Stromal cell of bone marrow (primary cell): ENCODE results near the gene KRTAP10-12.
"Not testable (repeated sequence)": the region's sequence is repeated elsewhere in the genome, so short reads cannot be mapped to it uniquely, and the experiment has no call there.

Experiments
- DNase-seq: peaks from one replicate; pipeline ENCODE4 v3.0.0-alpha.2; 2012; ENCODE audit warnings: low read depth

KRTAP10-12 gene

GRCh38 chr21:44670642-44671432 lies 26.1 kb upstream of the KRTAP10-12 start:
- DNase-seq: no peak

DNA sequence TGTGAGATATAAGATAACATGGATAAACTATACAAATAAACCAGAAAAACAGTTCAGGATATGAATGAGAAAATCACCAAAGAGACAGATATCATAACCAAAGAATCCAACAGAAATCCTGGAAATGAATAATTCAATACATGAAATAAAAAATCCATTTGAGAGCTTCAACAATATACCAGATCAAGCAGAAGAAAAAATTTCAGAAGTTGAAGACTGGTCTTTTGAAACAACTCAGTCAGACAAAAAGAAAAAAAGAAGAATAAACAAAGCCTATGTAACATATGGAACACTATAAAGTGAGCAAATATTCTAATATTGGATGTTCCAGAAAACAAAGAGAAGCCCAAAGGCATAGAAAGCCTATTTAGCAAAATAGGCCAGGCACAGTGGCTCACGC lies 25.1 kb upstream of the KRTAP10-12 start:
- DNase-seq: no peak

DNA sequence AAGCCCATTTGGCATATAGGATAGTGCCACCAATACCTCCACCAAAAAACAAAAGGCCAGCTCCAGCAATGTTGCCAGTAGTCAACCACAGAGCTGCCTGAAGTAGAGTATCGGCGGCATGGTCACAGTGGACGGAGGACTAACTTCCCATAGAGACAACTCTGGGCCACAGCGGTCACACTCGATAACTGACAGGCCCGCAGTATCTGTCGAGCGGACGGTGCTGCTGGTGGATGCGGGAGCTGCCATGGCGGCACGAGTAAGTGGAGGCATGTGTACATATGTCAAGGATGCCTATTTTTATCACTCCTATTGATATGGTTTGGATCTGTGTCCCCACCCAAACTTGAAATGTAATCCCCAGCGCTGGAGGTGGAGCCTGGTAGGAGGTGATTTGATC lies 19.1 kb upstream of the KRTAP10-12 start:
- DNase-seq: no peak

GRCh38 chr21:44681152-44681551 lies 15.8 kb upstream of the KRTAP10-12 start:
- no peak for DNase-seq

- DNase-seq: no peak
Measured at GRCh38 chr21:44681861-44682579, 15.0 kb upstream of the KRTAP10-12 start, which contains the start of gene KRTAP12-1. TSS of gene KRTAP12-1 (minus strand) at chr21:44682163. CDS start at chr21:44682123, 40 bp downstream.

GRCh38 chr21:44682580-44683151 lies 14.3 kb upstream of the KRTAP10-12 start:
- no peak for DNase-seq

- no peak for DNase-seq
Measured at GRCh38 chr21:44684077-44684476, 12.9 kb upstream of the KRTAP10-12 start.

DNA sequence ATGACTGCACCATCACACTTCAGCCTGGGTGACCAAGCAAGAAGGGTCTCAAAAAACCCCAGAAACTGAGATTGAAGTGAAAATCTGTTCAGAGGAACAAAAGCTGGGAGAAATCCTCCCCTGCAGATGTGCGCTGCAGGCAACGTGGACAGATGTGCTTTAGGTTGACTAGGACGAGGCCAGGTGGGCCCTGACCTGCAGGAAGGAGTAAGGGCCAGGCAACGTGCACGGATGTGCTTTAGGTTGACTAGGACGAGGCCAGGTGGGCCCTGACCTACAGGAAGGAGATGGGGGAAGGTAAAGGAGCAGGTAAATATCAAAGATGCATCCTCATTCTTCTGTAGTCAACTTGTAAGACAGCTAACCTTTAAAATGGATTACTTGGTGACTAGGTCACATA lies 12.5 kb upstream of the KRTAP10-12 start:
- DNase-seq: no peak

GRCh38 chr21:44685050-44685449 lies 11.9 kb upstream of the KRTAP10-12 start:
- not testable (repeated sequence) for DNase-seq

- no peak for DNase-seq
Measured at GRCh38 chr21:44686000-44686781, 10.8 kb upstream of the KRTAP10-12 start.

DNA sequence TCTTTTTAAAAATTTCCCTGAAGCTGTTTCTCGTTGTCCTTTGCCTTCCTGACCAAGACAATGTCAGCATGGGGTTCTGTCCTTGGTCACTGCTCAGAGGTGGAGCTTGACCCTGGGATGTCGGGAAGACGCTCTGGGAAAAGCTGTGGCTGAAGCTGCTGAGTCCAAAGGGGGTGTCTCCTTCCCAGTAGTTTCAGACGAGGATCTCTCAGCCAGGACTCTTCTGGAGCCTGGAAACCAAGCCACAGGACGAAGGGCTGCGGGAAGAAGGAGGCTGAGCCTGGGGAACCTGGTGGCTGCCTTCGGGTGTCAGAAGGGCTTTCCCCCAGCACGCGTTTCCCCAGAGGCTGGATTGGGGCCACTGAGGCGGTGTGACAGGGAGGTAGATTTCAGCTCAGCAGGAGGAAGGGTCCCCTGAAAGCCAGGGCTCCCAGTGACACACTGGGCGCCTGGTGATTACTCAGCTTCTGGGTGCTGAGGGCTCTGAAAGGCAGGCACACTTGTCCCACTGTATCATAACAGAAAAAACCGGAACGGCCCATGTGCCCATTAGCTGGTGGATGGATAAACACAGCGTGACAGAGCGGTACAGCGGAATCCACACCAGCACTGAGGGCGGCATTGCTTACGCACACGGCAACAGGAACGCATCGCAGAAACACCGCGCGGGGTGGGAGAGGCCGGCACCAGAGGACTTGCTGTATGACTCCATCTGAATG lies 10.0 kb upstream of the KRTAP10-12 start:
- DNase-seq: no peak

- DNase-seq: no peak
Measured at GRCh38 chr21:44687671-44688070, 9.3 kb upstream of the KRTAP10-12 start.

GRCh38 chr21:44689740-44690139 lies 7.2 kb upstream of the KRTAP10-12 start:
- DNase-seq: not testable (repeated sequence)

GRCh38 chr21:44691686-44692085 lies 5.3 kb upstream of the KRTAP10-12 start:
- DNase-seq: no peak

DNA sequence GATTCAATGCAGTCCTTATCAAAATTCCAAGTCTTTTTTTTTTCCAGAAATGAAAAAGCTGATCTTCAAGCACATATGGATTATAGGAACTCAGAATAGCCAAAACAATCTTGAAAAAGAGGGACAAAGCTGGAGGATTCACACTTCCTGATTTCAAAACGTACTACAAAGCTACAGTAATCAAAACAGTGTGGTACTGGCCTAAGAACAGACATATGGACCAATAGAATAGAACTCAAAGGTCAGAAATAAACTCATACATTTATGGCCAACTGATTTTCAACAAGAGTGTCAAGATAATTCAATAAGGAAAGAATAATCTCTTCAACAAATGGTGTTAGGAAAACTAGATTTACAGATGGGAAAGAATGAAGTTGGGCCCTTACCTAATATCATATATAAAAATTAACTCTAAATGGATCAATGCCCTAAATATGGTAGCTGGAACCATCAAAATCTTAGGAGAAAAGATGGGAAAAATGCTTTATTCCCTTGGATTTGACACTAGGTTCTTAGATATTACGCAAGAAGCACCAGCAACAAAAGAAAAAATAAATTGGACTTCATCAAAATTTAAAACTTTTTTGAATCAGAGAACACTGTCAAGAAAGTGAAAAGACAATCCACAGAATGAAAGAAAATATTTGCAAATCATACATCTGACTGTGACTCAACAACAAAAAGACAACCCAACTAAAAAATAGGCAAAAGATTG lies 4.0 kb upstream of the KRTAP10-12 start:
- DNase-seq: no peak

DNA sequence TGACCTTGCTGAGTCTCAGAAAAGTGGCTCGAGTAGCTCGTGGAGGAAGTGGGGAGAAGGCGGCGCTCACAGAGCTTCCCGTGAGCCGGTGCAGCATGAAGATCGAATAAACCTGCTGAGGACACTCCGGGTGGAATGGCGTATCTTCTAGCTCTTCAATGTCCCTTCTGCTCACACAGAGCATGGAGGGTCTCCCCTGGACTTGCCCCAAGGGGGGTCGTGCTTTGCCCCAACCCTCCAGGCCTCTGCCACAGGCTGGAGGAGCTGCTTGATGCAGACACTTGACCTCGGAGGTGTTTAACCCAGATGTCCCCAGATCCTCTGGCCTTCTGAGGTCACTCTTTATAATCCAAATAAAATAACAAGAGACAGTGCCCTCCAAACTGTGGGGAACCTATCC lies 2.2 kb upstream of the KRTAP10-12 start:
- DNase-seq: no peak

GRCh38 chr21:44695184-44695583 lies 1.8 kb upstream of the KRTAP10-12 start:
- no peak for DNase-seq

DNA sequence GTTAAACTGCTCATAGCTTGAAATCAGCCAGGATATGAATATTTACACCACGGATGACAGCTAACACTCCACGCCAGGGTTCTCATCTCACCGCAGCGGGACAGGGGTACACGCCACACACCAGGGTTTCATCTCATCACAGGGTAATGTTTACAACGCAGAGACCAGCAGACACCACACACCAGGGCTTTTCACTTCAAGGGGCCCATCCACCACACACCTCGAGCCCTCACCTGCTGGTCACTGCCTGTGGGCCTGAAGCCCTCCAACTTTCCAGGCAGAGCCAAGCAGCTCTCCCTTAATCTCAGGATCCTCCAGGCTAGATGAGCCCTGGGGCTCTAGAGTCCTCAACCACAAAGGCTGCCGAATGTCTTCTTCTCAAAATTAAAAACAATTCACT lies 1.3 kb upstream of the KRTAP10-12 start:
- DNase-seq: no peak

DNA sequence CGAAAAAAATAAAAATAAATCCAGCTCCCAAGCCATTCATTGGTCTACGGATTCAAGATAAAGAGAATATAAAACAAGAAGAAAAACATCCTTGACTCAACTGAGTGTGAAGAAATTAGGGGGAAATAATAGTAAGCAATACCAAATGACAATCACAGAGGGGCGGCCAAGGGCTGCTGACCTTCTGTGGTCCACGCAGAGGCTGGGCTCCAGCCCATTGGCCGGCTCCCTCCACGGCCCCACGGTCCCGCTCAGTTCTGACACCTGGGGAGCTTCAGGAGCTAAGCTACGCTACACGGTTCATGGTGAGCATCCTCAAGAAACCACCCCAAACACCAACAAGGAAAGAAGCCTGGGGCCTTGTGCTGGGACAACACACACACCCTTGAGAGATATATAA lies 400 bp upstream of the KRTAP10-12 start:
- no peak for DNase-seq

- DNase-seq: no peak
Measured at GRCh38 chr21:44697811-44698734, 1.1 kb downstream of the KRTAP10-12 start.
